GM18868 (cell line): ENCODE measurements around the gene LITAF.

Source experiments
- ATAC-seq: cut with Tn5 transposase; IDR thresholded peaks from one replicate; pipeline ENCODE4 v1.9.1; 2021; ENCODE audit warnings: mild to moderate bottlenecking, moderate library complexity; ENCODE audit not compliant: unreplicated experiment

Gene LITAF

GRCh38 chr16:11554053-11554452, 32.7 kb downstream of the LITAF start:
- ATAC-seq = no peak

GRCh38 chr16:11553371-11553770, 33.3 kb downstream of the LITAF start:
- ATAC-seq = no peak

GRCh38 chr16:11552440-11552839, 34.3 kb downstream of the LITAF start:
- no peak for ATAC-seq

- ATAC-seq = no peak
Observed at GRCh38 chr16:11551842-11552241, 34.9 kb downstream of the LITAF start.

GRCh38 chr16:11550791-11551498, 35.8 kb downstream of the LITAF start:
- no peak for ATAC-seq

GRCh38 chr16:11547118-11547916, 39.4 kb downstream of the LITAF start:
- ATAC-seq = no peak

GRCh38 chr16:11546608-11547061, 40.1 kb downstream of the LITAF start:
- ATAC-seq = no peak

GRCh38 chr16:11543661-11544393, 42.9 kb downstream of the LITAF start:
- no peak for ATAC-seq

- ATAC-seq = no peak
Observed at GRCh38 chr16:11542069-11542744, 44.5 kb downstream of the LITAF start.

GRCh38 chr16:11539641-11540050, 47.1 kb downstream of the LITAF start:
- no peak for ATAC-seq

GRCh38 chr16:11538880-11539279, 47.8 kb downstream of the LITAF start:
- ATAC-seq = no peak

- ATAC-seq = no peak
Observed at GRCh38 chr16:11536104-11536866, 50.4 kb downstream of the LITAF start.

- ATAC-seq = no peak
Observed at GRCh38 chr16:11535494-11535893, 51.2 kb downstream of the LITAF start.

- no peak for ATAC-seq
Observed at GRCh38 chr16:11534262-11534661, 52.5 kb downstream of the LITAF start.

GRCh38 chr16:11533588-11533987, 53.1 kb downstream of the LITAF start:
- ATAC-seq = no peak

GRCh38 chr16:11530171-11530940, 56.4 kb downstream of the LITAF start:
- ATAC-seq = no peak

- no peak for ATAC-seq
Observed at GRCh38 chr16:11529285-11529684, 57.4 kb downstream of the LITAF start.

- ATAC-seq = no peak
Observed at GRCh38 chr16:11528053-11528452, 58.7 kb downstream of the LITAF start.

- no peak for ATAC-seq
Observed at GRCh38 chr16:11526655-11527350, 59.9 kb downstream of the LITAF start.
